Esophagus squamous epithelium (tissue), 4 donors: Measurements from ENCODE around the gene STRIP2.

Experiments used
- CTCF ChIP-seq, 6 experiments: fragments of 450-650 bp in 4 of 6; fragments of 200-600 bp in 2 of 6; sonication (generic) in 2 of 6; IDR thresholded peaks; one replicate each; pipeline ENCODE4 v1.5.1; 2016 to 2019; ENCODE audit warnings: antibody characterized with exemption in 6 of 6, mild to moderate bottlenecking in 4 of 6, moderate library complexity in 4 of 6
- POLR2A ChIP-seq, 4 donors: fragments of 450-650 bp; IDR thresholded peaks; one replicate each; pipeline ENCODE4 v1.6.1; 2017; ENCODE audit warnings: antibody characterized with exemption in 4 of 4, mild to moderate bottlenecking in 4 of 4, moderate library complexity in 3 of 4

- TF ChIP-seq CTCF (IDR thresholded peaks at IDR 0.05) (peak in 2 of 6 experiments; percentile 12 to 20), POLR2A (IDR thresholded peaks at IDR 0.05) (no peak)
Measured at GRCh38 chr7:129433847-129434674, at the start of gene STRIP2.
